ENCODE data around the gene CALCOCO1. TPM values are rescaled to one million over a fixed set of nuclear protein-coding genes. Genes with fewer than 3 reads are reported as not detected.
A peak's percentile ranks its signal among the peaks of the same experiment; 100 is the strongest.

CALCOCO1 gene
- total and polyA plus RNA-seq, 2 of the 13 experiments (the other 11 are each of a cell fraction or from before 2014, with no cell fraction given): 7.7 to 47.7 TPM

GRCh38 chr12:53675701-53676607, 51.3 kb downstream of the CALCOCO1 start, which contains the start of gene ATP5MC2 (continued):
- no peak for TF ChIP-seq USF2 (IDR thresholded peaks at IDR 0.05; ENCODE audit: low read depth, low read length)
- TF ChIP-seq USF2 (CRISPR knock-in tag; IDR thresholded peaks at IDR 0.05; ENCODE audit: borderline replicate concordance): no peak
- TF ChIP-seq REXO4 (CRISPR knock-in tag; IDR thresholded peaks at IDR 0.05; ENCODE audit: borderline replicate concordance): 0 out of 2 replicates have a peak, but pooled peaks have one; percentile 72
- TF ChIP-seq PCBP2 (optimal IDR thresholded peaks at IDR 0.05; ENCODE audit: low read depth, low read length, poor library complexity, severe bottlenecking): no peak
- TF ChIP-seq HHEX (CRISPR knock-in tag; IDR thresholded peaks at IDR 0.05): no peak
- TF ChIP-seq ATF2 (CRISPR knock-in tag; IDR thresholded peaks at IDR 0.05): peak; percentile 93
- TF ChIP-seq RCOR2 (CRISPR knock-in tag; IDR thresholded peaks at IDR 0.05): peak; percentile 65; the same call in 1 of the 2 replicates
- TF ChIP-seq MTA1 (CRISPR knock-in tag; IDR thresholded peaks at IDR 0.05; ENCODE audit: borderline replicate concordance): peak; percentile 83; the same call in 1 of the 2 replicates
- peak; percentile 61; the same call in 1 of the 2 replicates for TF ChIP-seq ZSCAN30 (CRISPR knock-in tag; IDR thresholded peaks at IDR 0.05)
- no peak for TF ChIP-seq NR2F1 (CRISPR knock-in tag; IDR thresholded peaks at IDR 0.05)
- peak; percentile 93; the same call in 1 of the 2 replicates for TF ChIP-seq ZNF784 (CRISPR knock-in tag; IDR thresholded peaks at IDR 0.05; ENCODE audit: borderline replicate concordance)
- TF ChIP-seq ZNF629 (CRISPR knock-in tag; conservative IDR thresholded peaks at IDR 0.05): no peak
- TF ChIP-seq HMG20A (CRISPR knock-in tag; IDR thresholded peaks at IDR 0.05; ENCODE audit: borderline replicate concordance): peak; percentile 16; the same call in 1 of the 2 replicates
- TF ChIP-seq RFX5 (IDR thresholded peaks at IDR 0.05; ENCODE audit: low read depth, low read length): 0 out of 2 replicates have a peak, but pooled peaks have one; percentile 22
- TF ChIP-seq SRF (IDR thresholded peaks at IDR 0.05; ENCODE audit: low read depth, low read length): no peak
- no peak for TF ChIP-seq JDP2 (CRISPR knock-in tag; IDR thresholded peaks at IDR 0.05; ENCODE audit: borderline replicate concordance)
- TF ChIP-seq SYNCRIP (IDR thresholded peaks at IDR 0.05; ENCODE audit: insufficient read depth, low read depth, low read length): no peak
- no peak for TF ChIP-seq HDAC6 (IDR thresholded peaks at IDR 0.05; ENCODE audit: low read depth, low read length)
- TF ChIP-seq PHF5A (CRISPR knock-in tag; IDR thresholded peaks at IDR 0.05; ENCODE audit: low read depth, unreplicated experiment): peak; percentile 97
- peak; percentile 78 for TF ChIP-seq NFRKB (IDR thresholded peaks at IDR 0.05)
- no peak for TF ChIP-seq SIN3B (IDR thresholded peaks at IDR 0.05; ENCODE audit: low read length)
- TF ChIP-seq ZNF75D (CRISPR knock-in tag; IDR thresholded peaks at IDR 0.05; ENCODE audit: borderline replicate concordance): no peak
- no peak for TF ChIP-seq ZNF3 (CRISPR knock-in tag; IDR thresholded peaks at IDR 0.05)
- TF ChIP-seq FOXA1 (IDR thresholded peaks at IDR 0.05): no peak
- TF ChIP-seq FOXA1 (CRISPR knock-in tag; IDR thresholded peaks at IDR 0.05): peak; percentile 44; the same call in 1 of the 2 replicates
- TF ChIP-seq ATM (IDR thresholded peaks at IDR 0.05; ENCODE audit: borderline replicate concordance): no peak
- peak; percentile 81; the same call in 1 of the 2 replicates for TF ChIP-seq ZNF264 (CRISPR knock-in tag; IDR thresholded peaks at IDR 0.05)
- peak; percentile 88; the same call in 1 of the 2 replicates for TF ChIP-seq ZNF724P (CRISPR knock-in tag; IDR thresholded peaks at IDR 0.05; ENCODE audit: borderline replicate concordance)

Measured in HepG2 (cell line).